Vagina (tissue), 2 donors: ENCODE measurements around the gene PLD2.

Source experiments
- POLR2A ChIP-seq, 2 donors: fragments of 450-650 bp; IDR thresholded peaks; one replicate each; pipeline ENCODE4 v1.6.1; 2017; ENCODE audit warnings: antibody characterized with exemption in 2 of 2, mild to moderate bottlenecking in 2 of 2, moderate library complexity in 2 of 2
- POLR2AphosphoS5 ChIP-seq, 2 donors: sonication (generic); formaldehyde crosslinking; IDR thresholded peaks; one replicate each; pipeline ENCODE4 v1.9.0; 2017; ENCODE audit warnings: antibody characterized with exemption in 2 of 2, mild to moderate bottlenecking in 2 of 2, low read depth in 1 of 2; ENCODE audit not compliant: insufficient read depth in 1 of 2
- TF ChIP-seq, protein P1 (sequence below), 3 experiments: fragments of 450-650 bp in 2 of 3; fragments of 200-600 bp in 1 of 3; sonication (generic) in 1 of 3; IDR thresholded peaks; one replicate each; pipeline ENCODE4 v1.5.1; 2017 to 2019; ENCODE audit warnings: antibody characterized with exemption in 3 of 3, mild to moderate bottlenecking in 2 of 3, moderate library complexity in 2 of 3

DNA sequence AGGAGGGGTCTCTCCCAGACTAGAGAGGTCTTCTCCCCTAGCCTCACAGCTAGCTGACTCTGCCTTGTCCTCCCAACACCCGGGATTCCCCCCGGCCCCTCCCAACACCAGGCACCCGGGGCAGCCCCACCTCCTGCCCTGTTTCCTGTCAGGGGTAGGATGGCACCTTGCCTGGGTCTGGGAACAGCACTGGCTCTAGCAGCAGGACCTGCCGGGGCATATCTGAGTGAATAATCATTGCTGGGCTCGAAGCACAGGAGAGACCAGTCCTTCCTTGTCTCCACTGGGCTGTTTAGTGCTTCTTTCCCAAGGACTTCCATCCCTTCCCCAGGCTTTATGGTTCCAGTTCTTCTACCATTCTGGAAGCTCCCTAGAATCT, 51.9 kb downstream of the PLD2 start:
- TF ChIP-seq, protein P1, sequence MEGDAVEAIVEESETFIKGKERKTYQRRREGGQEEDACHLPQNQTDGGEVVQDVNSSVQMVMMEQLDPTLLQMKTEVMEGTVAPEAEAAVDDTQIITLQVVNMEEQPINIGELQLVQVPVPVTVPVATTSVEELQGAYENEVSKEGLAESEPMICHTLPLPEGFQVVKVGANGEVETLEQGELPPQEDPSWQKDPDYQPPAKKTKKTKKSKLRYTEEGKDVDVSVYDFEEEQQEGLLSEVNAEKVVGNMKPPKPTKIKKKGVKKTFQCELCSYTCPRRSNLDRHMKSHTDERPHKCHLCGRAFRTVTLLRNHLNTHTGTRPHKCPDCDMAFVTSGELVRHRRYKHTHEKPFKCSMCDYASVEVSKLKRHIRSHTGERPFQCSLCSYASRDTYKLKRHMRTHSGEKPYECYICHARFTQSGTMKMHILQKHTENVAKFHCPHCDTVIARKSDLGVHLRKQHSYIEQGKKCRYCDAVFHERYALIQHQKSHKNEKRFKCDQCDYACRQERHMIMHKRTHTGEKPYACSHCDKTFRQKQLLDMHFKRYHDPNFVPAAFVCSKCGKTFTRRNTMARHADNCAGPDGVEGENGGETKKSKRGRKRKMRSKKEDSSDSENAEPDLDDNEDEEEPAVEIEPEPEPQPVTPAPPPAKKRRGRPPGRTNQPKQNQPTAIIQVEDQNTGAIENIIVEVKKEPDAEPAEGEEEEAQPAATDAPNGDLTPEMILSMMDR (IDR thresholded peaks at IDR 0.05), result no peak
- peak; percentile 58 to 61 for TF ChIP-seq POLR2AphosphoS5 (IDR thresholded peaks at IDR 0.05; ENCODE audit: insufficient read depth in 1 of 2, low read depth in 1 of 2)
- TF ChIP-seq POLR2A (IDR thresholded peaks at IDR 0.05), result no peak
